Lung (tissue), 12 donors: ENCODE measurements around the gene EDC3. TPM values are rescaled to one million over a fixed set of nuclear protein-coding genes. Genes with fewer than 3 reads are reported as not detected.

Source experiments
- ATAC-seq: fragments of 200-7000 bp; cut with Tn5 transposase; one replicate; pipeline ENCODE4 v1.9.1; 2020; ENCODE audit warnings: moderate number of reproducible peaks; ENCODE audit not compliant: insufficient read depth, low FRiP score
- DNase-seq, 3 donors: peaks; one replicate each; pipeline ENCODE4 v3.0.0-alpha.2; 2013 to 2017
- H3K27ac ChIP-seq, 2 donors: one replicate each; pipeline ENCODE4 v1.5.1; 2013; ENCODE audit warnings: mild to moderate bottlenecking in 2 of 2, moderate library complexity in 2 of 2, control low read depth in 1 of 2, inconsistent platforms in 1 of 2, low read depth in 1 of 2, low read length in 1 of 2
- H3K27me3 ChIP-seq, 3 donors: one replicate each; pipeline ENCODE4 v1.5.1; 2013; ENCODE audit warnings: low read length in 2 of 3; ENCODE audit not compliant: control insufficient read depth in 3 of 3, insufficient read depth in 3 of 3
- H3K36me3 ChIP-seq, 4 donors: one replicate each; pipeline ENCODE4 v1.5.1; 2013; ENCODE audit warnings: low read length in 4 of 4, mild to moderate bottlenecking in 1 of 4, moderate library complexity in 1 of 4; ENCODE audit not compliant: control insufficient read depth in 4 of 4, insufficient read depth in 4 of 4
- H3K4me1 ChIP-seq, 5 donors: one replicate each; pipeline ENCODE4 v1.5.1; 2013; ENCODE audit warnings: low read length in 5 of 5, mild to moderate bottlenecking in 2 of 5, moderate library complexity in 1 of 5; ENCODE audit not compliant: control insufficient read depth in 5 of 5, insufficient read depth in 5 of 5
- H3K4me3 ChIP-seq: one replicate; pipeline ENCODE4 v1.5.1; 2013; ENCODE audit warnings: mild to moderate bottlenecking, control low read depth, moderate library complexity
- H3K9ac ChIP-seq, 2 donors: one replicate each; pipeline ENCODE4 v1.5.1; 2013; ENCODE audit warnings: low read length in 2 of 2, control low read depth in 1 of 2; ENCODE audit not compliant: insufficient read depth in 1 of 2
- H3K9me3 ChIP-seq, 4 donors: one replicate each; pipeline ENCODE4 v1.5.1; 2013; ENCODE audit warnings: low read length in 3 of 4, mild to moderate bottlenecking in 1 of 4, moderate library complexity in 1 of 4; ENCODE audit not compliant: control insufficient read depth in 4 of 4, insufficient read depth in 3 of 4
- CTCF ChIP-seq: IDR thresholded peaks from 2 replicates; pipeline ENCODE4 v1.5.1; 2012; ENCODE audit warnings: mild to moderate bottlenecking; ENCODE audit errors: control extremely low read depth, extremely low read depth
- WGBS, 2 donors: extraction: QIAGEN DNeasy Blood & Tissue Kit; methylation state at CpG; one replicate each; pipeline ENCODE4 v1.1.7; 2013; 5-methylcytosine and 5-hydroxymethylcytosine counted together
- polyA plus RNA-seq, 2 donors: library from polyadenylated mRNA; stranded (reverse); fragments of 200-250 nt; gene quantifications; one replicate each; pipeline ENCODE4 v1.2.1, GENCODE V29; 2013
- total RNA-seq, 2 donors: library from RNA; depleted of rRNA in 1 of 2; stranded (reverse); fragments of >200 nt in 1 of 2; gene quantifications; one replicate each; pipeline ENCODE4 v1.2.1, GENCODE V29; 2014 to 2021
- donor health status: control.
- donor health status: control.
- donor health status: Bipolar disorder and iron deficiency.
- donor health status: healthy.
- donor health status: DM: yes; HTN: yes; CAD: no.

The EDC3 gene
- total and polyA plus RNA-seq, 4 donors: 15.3 to 31.9 (median 22.0) TPM

- Histone ChIP-seq H3K27ac (peak overlapping the region; percentile 96 to 98), H3K9me3 (no peaks in the 10 kb centered on the region), H3K4me3 (peak overlapping the region; percentile 94), H3K27me3 (no peaks in the 10 kb centered on the region), H3K9ac (peak overlapping the region; percentile 81 to 99), H3K36me3 (peaks cover 5 to 30% (median 23%) of the 10 kb centered on the region in 4 donors), H3K4me1 (peaks cover 10 to 25% (median 12%) of the 10 kb centered on the region in 5 donors)
- TF ChIP-seq CTCF: no peak
- ATAC-seq (no peak), DNase-seq (peak; percentile 53 to 65 (median 63))
- 1% methylated on average over 18 of the region's 18 CpGs for WGBS, 2 donors
These were observed 79.4 kb downstream of the EDC3 start for GRCh38 chr15:74616366-74616939.

- H3K36me3 ChIP-seq: peaks cover 3 to 23% (median 16%) of the 10 kb centered on the region in 4 donors
- peak within 1 kb of the TSS; percentile 81 to 99 for H3K9ac ChIP-seq
- no peak for TF ChIP-seq CTCF
- WGBS, 2 donors: 0 to 1% methylated on average over 65 to 91 of the region's 91 CpGs
- peak within 1 kb of the TSS; percentile 94 for H3K4me3 ChIP-seq
- ATAC-seq (peak; percentile 89), DNase-seq (peak; percentile 96 to 99 (median 98))
- peaks cover 12 to 30% (median 13%) of the 10 kb centered on the region in 5 donors for H3K4me1 ChIP-seq
- peak within 1 kb of the TSS; percentile 96 to 98 for H3K27ac ChIP-seq
- H3K9me3 ChIP-seq: no peaks in the 10 kb centered on the region
- H3K27me3 ChIP-seq: no peaks in the 10 kb centered on the region
These were observed 80.1 kb downstream of the EDC3 start, which contains the start of gene CLK3 for GRCh38 chr15:74615508-74616365. TSS of gene CLK3 (plus strand) at chr15:74615836. CDS start at chr15:74619197, 3,361 bp downstream.

GRCh38 chr15:74614744-74615507, 80.9 kb downstream of the EDC3 start:
- 0 to 1% methylated on average over 76 of the region's 76 CpGs for WGBS, 2 donors
- no peak for TF ChIP-seq CTCF
- Histone ChIP-seq H3K27me3 (no peaks in the 10 kb centered on the region), H3K9ac (peak overlapping the region; percentile 76 to 80), H3K4me1 (peaks cover 10 to 38% (median 18%) of the 10 kb centered on the region in 5 donors), H3K36me3 (peaks cover 0 to 16% (median 8%) of the 10 kb centered on the region in 4 donors), H3K4me3 (peak overlapping the region; percentile 94), H3K9me3 (no peaks in the 10 kb centered on the region), H3K27ac (peak overlapping the region; percentile 96 to 98)
- DNase-seq (peak in 2 of 3 donors; percentile 89 to 92), ATAC-seq (peak; percentile 82)
